Epithelial cell of prostate (primary cell): ENCODE results near the gene ZPBP.
"Not testable (repeated sequence)": the region's sequence is repeated elsewhere in the genome, so short reads cannot be mapped to it uniquely, and the experiment has no call there.

Experiments used
- DNase-seq: peaks from one replicate; pipeline ENCODE4 v3.0.0-alpha.2; 2011; ENCODE audit warnings: low read depth, low spot score
- H3K27ac ChIP-seq: fragments of 450-650 bp; 2 replicates; pipeline ENCODE4 v1.5.1; 2017; ENCODE audit warnings: mild to moderate bottlenecking

Gene ZPBP

DNA sequence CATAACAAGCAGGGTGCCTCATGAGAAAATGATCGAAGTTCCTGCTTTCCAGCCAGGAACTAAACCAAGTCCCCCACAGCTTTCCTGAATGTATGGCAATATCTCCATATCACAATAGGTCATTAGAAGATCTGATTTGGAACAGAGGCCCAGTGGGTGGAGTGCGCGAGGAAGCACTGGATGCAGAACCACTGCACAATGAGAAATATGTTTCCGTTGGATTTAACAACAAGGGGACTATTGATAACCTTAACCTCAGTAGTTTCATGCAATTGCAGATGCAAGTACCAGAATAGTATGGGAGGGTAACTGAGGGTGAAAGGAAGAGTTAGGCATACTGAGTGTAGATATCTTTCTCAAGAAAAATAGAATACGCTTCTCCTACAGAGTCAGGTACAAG lies 45.3 kb downstream of the ZPBP start:
- DNase-seq: no peak
- no peak overlapping the region for H3K27ac ChIP-seq

DNA sequence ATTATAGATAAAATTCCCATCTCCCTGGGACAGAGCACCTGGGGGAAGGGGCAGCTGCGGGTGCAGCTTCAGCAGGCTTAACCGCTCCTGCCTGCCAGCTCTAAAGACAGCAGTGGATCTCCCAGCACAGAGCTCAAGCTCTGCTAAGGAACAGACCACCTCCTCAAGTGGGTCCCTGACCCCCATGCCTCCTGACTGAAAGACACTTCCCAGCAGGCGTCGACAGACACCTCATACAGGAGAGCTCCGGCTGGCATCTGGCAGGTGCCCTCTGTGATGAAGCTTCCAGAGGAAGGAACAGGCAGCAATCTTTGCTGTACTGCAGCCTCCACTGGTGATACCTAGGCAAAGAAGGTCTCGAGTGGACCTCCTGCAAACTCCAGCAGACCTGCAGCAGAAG lies 51.9 kb downstream of the ZPBP start:
- DNase-seq, H3K27ac ChIP-seq: not testable (repeated sequence)

DNA sequence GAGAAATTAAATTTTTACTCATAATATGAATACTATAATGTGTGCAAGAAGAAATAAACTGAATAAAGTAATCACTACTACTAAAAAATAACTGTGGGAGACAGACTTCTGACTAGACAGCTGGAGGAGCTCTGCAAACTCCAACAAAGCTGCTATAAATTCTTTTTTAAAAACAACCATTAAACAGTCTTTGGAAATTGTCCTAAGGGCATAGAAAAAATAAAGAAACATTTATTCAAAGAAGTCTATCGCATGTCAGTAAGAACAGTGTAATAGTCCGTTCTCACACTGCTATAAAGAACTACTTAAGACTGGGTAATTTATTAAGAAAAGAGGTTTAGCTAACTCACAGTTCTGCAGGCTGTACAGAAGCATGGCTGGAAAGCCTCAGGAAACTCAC lies 56.0 kb downstream of the ZPBP start:
- no peak for DNase-seq
- H3K27ac ChIP-seq: no peak overlapping the region

DNA sequence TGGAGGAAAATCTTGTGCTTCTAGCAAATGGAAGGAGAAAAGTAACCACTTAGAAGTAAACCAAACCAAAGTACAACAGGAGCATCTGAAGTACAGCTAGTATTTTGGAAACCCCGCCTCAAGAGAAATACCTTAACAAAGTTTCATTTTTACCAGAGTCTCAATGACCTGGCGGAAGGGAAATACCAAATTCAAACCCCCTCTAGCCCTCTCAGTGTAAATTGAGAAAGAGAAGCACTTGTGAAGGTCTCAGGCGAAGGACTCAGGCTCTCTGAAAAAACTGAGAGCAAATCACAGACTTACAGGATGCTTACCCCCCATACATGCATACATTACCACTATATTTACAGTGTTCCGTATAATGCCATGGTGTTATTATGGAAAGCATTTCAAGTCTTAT lies 70.1 kb downstream of the ZPBP start:
- H3K27ac ChIP-seq: no peak overlapping the region
- no peak for DNase-seq

DNA sequence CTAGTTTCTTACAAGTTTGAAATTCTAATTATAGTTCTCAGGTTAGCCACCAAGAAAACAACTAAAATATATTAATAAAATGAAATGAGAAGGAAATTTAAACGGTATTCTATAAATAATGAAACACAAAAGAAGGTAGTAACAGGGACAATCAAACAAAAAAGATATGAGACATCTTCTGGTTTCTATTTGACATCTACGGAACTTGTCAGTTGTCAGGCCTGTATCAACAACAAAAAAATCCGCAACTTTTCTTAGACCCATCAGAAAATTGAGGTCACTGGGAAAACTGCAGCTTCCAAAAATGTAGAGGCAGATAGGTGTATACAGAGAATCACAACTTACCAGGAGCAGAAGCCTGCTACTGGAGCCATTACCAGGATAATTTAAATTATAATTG lies 70.6 kb downstream of the ZPBP start:
- DNase-seq: no peak

DNA sequence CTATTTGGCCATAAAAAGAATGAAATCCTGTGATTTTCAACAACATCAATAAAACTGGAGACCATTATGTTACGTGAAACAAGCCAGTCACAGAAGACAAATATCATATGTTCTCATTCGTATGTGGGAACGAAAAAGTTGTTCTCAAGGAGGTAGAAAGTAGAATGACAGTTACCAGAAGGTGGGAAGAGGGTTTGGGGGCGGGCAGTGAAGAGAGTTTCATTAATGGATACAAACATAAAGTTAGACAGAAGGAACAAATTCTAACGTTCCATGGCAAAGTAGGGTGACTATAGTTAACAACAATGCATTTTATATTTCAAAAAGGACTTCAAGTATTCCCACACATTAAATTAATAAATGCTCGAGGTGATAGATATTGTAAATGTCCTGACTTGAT lies 97.4 kb downstream of the ZPBP start:
- no peak for DNase-seq
- no peak overlapping the region for H3K27ac ChIP-seq

More for the DNA sequence above, 70.6 kb downstream of the ZPBP start:
- H3K27ac ChIP-seq: no peak overlapping the region

DNA sequence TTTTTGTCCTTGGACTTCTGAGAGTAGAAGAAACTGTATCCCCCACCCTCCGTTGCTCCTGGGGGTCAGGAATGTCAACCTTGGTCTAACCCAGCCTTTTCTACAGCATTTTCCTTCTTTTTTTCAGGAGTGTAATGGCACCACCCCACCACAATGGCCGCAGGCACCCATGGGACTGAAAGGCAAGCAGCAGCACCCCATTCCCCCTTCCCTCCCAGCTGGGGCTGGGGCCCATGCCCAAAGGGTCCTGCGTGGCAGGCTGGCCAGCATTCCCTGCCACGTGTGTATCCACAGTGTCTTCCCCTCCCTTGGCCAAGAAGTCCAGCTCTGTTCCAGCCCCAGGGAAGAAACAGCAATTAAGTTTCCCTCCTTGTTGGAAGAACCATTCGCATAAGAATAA lies 106.9 kb downstream of the ZPBP start:
- no peak overlapping the region for H3K27ac ChIP-seq
- no peak for DNase-seq

DNA sequence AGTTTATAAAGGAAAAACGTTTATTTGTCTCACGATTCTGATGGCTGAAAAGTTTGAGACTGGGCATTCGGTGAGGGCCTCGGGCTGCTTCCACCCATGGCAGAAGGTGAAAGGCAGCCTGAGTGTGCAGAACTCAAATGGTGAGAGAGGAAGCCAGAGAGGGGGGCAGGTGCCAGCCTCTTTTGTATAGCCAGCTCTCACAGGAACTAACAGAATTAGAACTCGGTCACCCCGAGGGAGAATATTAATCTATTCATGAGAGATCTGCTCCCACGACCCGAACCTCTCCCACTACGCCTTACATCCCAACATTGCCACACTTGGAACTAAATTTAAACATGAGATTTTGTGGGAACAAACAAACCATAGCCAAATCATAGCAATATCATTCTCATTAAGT lies 112.6 kb downstream of the ZPBP start:
- H3K27ac ChIP-seq: no peak overlapping the region
- no peak for DNase-seq

DNA sequence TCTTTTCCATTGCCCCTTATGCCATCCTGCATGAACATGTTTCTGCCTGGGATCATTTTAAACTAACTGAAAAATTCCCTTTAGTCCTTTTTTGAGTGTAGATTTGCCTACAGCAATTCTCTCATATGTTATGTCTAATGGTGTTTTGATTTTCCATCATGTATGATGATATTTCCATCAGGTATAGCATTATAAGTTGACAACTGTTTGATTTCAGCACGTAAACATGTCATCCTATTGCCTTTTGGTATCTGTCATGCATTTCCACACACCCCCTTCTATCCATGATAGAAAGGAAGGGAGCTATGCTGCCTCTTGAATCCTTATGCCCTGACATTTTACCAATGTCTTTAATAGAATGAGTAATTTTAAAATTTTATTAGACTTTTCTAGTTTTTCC lies 116.8 kb downstream of the ZPBP start:
- no peak overlapping the region for H3K27ac ChIP-seq
- no peak for DNase-seq

DNA sequence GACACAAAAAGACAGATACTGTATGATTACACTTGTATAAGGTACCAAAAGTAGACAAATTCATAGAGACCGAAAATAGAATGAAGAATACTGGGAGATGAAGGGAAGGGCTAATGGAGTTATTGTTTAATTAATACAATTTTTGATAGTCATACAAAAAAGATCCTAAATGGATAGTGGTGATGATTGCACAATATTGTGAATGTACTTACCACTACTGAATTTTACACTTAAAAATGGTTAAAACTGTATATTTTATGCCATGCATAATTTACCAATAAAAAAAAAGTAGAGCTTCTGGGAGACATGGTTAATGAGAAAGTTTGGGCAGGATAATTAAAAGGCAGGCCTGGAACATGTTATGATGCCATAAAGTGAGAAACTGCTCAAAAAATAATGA lies 119.0 kb downstream of the ZPBP start:
- DNase-seq: no peak
- H3K27ac ChIP-seq: no peak overlapping the region

DNA sequence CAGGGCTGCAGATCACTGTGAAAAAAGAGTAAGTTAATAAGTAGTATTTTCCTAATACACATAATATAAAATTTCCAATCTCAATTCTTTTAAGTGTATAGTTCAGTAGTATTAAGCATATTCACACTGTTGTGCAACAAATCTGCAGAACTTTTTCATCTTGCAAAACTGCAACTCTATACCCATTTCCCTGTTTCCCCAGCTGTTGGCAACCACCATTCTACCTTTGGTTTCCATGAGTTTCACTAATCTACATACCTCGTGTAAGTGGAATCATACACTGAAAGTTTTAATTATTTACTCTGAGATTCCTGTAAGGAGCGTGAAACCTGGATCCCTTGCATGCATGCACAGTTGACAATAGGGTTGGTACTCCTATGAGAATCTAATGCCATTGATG lies 155.4 kb downstream of the ZPBP start:
- no peak for DNase-seq
- no peak overlapping the region for H3K27ac ChIP-seq

DNA sequence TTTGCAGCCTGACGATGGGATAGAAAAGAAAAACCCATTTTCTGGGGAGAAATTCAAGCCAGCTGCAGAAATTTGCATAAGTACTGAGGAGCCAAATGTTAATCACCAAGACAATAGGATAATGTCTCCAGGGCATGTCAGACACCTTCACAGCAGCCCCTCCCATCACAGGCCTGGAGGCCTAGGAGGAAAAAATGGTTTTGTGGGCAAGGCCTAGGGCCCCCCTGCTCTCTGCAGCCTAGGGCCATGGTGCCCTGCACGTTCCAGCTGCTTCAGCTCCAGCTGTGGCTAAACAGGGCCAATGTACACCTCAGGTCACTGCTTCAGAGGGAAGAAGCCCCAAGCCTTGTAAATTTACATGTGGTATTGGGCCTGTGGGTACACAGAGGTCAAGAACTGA lies 161.4 kb downstream of the ZPBP start:
- H3K27ac ChIP-seq: no peak overlapping the region
- DNase-seq: no peak

DNA sequence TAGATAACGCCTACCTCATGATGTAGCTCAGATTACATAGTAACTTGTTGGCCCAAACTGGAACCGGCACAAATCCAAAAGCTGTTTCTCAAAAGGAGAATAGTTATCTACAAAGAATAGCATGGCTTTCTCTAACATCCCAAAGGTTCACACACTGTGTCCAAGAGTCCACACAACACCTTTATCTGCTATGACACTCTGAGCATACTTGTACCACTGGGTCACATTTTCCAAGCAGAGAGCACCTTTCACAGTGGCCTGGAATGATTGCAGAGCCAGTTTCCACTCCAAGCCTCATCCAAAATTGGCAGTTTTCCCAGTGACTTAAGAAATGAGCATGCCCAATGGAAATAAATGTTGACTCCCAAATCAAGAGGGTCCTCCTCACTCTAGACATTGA lies 164.3 kb downstream of the ZPBP start:
- H3K27ac ChIP-seq: no peak overlapping the region
- DNase-seq: no peak

DNA sequence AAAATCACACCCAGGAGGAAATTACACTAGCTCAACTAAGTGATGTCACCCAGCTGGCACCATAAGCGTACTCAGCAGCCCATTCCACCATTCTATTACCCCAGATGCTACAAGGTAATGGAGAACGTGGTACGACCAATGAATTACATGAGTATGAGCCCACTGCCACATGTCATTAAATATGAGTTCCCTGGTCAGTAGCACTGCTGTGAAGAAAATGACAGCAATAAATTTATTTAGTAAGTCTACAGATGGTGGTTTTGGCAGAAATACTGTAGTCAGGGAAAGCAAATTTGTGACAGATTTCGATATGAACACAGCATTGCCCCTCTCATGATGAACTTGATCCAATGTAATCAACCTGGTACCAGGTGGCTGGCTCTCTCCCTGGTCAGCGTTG lies 165.4 kb downstream of the ZPBP start:
- no peak overlapping the region for H3K27ac ChIP-seq
- no peak for DNase-seq

DNA sequence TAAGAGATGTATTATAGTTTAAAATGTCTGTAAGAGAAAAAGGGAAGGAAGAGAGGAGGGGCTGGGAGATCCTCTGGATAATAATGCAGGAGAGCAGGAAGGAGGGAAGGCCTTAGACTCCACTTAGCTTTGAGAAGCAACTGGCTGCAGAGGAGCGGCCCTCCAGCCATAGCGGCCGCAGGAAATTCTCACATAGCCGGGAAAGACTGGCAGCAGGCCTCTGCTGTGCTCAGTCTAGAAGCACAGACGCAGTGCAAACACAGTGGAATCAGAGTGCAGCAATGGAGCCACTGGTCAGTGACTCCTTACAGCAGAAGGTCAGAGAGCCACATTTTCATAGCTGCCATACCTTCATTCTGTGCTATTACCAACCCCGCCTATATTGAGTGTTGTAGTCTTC lies 166.3 kb downstream of the ZPBP start:
- no peak overlapping the region for H3K27ac ChIP-seq

DNA sequence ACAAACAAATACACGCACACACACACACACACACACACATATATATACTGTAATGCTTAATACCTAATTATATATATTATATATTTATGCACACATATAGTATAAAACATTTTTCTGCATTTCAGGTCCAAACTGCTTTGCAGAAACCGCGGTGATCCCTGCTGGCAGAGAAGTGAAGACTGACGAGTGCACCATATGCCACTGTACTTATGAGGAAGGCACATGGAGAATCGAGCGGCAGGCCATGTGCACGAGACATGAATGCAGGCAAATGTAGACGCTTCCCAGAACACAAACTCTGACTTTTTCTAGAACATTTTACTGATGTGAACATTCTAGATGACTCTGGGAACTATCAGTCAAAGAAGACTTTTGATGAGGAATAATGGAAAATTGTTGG lies 181.1 kb downstream of the ZPBP start:
- no peak for DNase-seq
- H3K27ac ChIP-seq: no peak overlapping the region

More for the DNA sequence above, 166.3 kb downstream of the ZPBP start:
- DNase-seq: no peak

DNA sequence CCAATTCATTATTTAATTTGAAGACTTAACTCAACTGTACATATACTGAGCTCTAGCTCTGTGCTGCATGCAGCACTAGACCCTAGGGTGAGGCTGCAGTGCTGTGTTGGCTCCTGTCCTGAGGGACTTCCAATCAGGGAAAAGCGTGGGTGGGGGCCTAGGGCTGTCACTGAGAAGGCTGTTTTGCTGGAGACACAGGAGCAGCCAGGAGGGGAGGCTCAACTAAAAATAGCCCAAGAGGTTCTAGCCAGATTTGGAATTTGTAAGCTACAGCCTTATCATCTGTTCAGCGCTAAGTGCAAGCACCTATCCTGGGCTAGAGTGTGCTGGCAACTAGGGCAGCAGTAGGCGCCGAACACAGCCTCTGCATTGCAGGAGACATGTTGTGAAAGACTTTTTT lies 198.5 kb downstream of the ZPBP start:
- no peak overlapping the region for H3K27ac ChIP-seq
- DNase-seq: no peak

DNA sequence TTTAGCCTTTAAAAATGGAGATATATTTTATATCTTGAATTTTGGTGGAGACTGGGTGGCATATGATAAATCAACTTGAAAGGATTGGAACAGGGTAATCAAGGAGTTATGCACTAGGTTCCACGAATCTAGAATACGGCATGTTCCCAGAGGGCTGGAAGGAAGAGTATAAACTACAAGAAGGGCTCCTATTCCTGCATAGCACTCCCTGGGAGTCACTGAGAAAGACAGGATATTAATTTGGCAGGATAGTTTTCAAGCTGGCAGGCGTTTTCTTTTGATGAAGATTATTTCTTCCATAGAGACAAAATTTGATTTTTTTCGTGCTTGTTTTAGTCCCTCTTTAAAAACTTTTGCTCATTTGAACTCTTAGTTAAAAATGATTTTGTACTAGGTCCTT lies 199.9 kb downstream of the ZPBP start:
- DNase-seq: no peak
- H3K27ac ChIP-seq: no peak overlapping the region

DNA sequence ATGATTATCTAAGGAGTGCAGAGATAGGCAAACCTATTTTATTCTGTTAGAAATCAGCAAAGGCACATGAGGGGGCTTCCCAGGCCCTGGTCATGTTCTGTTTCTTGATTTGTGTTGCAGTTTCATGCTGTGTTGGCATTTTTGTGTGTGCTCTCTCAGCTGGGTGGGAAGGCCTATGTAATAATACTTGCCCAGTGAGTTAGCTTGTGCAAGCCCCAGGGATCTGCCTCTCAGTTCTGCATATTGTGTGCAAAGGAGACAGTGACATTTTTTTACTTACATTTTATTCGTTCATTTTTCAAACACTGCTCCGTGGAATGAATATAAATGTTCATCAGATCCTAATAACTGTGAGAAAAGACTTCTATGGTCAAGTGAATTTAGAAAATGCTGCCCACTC lies 200.6 kb downstream of the ZPBP start:
- no peak overlapping the region for H3K27ac ChIP-seq

More for the DNA sequence above, 200.6 kb downstream of the ZPBP start:
- DNase-seq: no peak
